ENCODE measurements around the gene KSR1.

The KSR1 gene

DNA sequence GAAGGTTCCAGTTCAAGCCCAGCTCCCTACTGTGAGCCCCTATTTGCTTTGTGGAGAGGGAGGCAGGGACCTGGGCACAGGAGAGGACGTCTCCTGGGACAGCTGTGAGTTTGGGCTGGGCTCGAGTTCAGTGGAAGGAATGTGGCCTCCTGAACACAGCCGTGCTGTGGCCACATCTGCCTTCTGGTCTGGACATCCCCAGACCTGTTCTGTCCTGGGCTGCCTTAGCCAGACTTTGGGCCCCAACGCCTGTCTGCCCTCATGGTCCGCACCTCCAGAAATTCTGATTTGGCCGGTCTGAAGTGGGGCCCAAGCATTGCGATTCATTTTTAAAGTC is 114.3 kb downstream of the KSR1 start:
- H3K4me3 Mint-ChIP-seq, result no peak overlapping the region
- no peaks in the 10 kb centered on the region for H3K9me3 Mint-ChIP-seq
- H3K4me1 Mint-ChIP-seq, result peaks cover 100% of the 10 kb centered on the region
- DNase-seq (no peak), ATAC-seq (no peak)
- peak overlapping the region in 1 of 2 donors; percentile 63 for H3K27ac Mint-ChIP-seq
- H3K27me3 Mint-ChIP-seq, result no peaks in the 10 kb centered on the region

DNA sequence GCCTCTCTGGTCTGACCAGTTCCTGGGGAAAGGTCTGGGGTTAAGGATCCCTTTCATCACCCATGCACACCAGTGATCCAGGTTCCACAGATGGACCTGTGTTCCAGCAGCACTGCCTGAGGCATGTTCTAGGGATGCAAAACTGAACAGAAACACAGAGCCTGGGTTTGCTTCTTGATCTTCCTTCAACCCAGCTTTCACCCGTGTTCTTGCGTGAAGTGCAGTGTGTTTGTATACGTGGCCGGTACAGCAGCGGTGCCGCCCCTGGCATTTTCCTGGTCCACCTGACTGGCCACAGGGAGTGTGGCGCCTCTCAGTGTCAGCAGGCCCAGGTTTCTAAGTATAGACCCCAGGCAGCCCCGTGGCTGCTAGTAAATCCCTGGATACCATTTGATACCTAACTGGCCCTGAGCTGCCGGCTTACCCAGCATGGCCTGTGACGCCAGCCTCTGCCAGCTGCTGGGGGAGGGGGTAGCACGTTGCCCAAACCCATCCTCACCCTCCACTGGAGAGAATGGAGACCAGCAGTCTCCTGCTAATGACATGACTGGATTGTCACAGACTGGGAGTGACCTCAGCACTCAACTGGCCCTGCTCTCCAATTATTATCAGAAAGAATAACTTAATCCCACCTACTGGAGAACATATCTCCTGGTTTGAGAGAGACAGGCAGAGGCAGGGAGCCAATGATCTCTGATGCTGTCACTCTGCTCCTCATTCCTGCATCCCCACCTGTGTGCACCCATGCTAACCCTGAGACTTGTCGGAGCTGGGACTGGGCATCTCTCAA is 115.5 kb downstream of the KSR1 start:
- DNase-seq (no peak), ATAC-seq (no peak)
- peaks cover 100% of the 10 kb centered on the region for H3K4me1 Mint-ChIP-seq
- no peaks in the 10 kb centered on the region for H3K27me3 Mint-ChIP-seq
- peak overlapping the region; percentile 68 to 73 for H3K4me3 Mint-ChIP-seq
- no peaks in the 10 kb centered on the region for H3K9me3 Mint-ChIP-seq
- H3K27ac Mint-ChIP-seq, result peak overlapping the region; percentile 86 to 93

DNA sequence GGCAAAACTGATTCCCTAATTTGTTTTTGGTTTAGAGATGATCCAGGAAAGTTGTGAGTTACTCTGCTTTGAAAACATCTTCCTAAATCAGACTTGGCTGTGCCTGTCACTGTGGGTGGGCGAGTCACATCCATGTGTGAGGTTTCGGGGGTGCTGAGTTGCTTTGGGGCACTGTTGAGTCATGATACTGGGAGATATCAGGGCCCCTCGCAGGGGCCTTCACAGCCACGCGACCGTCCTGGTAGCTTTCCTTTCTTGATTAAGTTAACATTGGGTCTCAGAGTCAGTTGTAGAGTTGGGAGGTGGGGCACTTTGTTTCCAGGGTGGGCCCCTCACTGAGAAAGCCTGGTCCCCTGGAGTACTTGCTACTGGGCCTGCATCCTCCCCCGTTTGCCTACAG is 116.4 kb downstream of the KSR1 start:
- peak overlapping the region; percentile 86 to 93 for H3K27ac Mint-ChIP-seq
- H3K4me1 Mint-ChIP-seq, result peaks cover 100% of the 10 kb centered on the region
- DNase-seq, result peak; percentile 59 to 70
- ATAC-seq, result peak; percentile 84
- no peaks in the 10 kb centered on the region for H3K27me3 Mint-ChIP-seq
- H3K9me3 Mint-ChIP-seq, result no peaks in the 10 kb centered on the region
- peak overlapping the region; percentile 68 to 73 for H3K4me3 Mint-ChIP-seq

DNA sequence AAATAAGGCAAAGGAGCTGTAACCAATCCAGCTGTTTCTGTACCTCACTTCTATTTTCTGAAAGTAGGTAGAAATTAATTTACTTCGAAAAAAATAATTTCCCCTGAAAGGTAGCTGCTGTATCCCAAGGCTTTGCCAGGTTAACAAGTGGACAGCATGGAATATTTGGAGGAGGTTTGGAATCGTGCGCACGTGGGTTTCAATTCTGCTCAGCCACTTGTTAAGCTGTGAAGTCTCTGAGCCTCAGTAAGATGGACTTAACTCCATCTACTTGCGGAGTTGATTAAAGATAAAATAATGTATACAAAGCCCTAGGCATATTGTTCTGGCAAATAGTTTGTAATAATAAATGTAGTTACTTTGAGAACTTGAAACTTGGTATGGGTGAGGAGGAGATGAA is 117.3 kb downstream of the KSR1 start:
- H3K27ac Mint-ChIP-seq, result peak overlapping the region in 1 of 2 donors; percentile 17
- H3K9me3 Mint-ChIP-seq, result no peaks in the 10 kb centered on the region
- peaks cover 100% of the 10 kb centered on the region for H3K4me1 Mint-ChIP-seq
- no peak for ATAC-seq
- DNase-seq, result no peak
- peak overlapping the region in 1 of 2 donors; percentile 5 for H3K4me3 Mint-ChIP-seq
- no peaks in the 10 kb centered on the region for H3K27me3 Mint-ChIP-seq

DNA sequence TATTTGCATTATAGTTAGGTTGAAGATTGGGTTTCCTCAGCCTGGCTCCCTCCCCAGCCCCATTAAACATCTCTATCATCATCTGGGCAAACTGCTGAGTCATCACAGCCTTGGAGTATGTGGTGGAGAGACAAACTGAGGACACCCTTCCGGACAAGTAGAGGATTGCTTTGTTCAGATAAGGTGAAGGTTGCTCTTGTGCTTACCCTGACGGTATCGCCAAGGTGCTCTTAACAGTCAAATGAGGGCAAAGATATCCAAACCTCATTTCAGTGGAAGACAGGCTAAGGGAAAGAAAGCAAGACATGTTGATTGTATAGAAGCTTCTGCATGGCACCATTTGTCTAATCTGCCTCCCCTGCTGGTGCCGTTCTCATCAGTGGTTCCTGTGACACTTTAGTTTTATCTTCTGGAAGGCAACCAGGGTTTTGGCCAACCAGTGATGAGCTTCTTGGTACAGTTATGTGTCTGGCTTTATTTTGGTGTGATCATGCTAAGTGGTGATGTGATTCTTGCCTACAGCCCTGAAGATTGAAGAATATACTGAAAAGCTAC is 117.8 kb downstream of the KSR1 start:
- DNase-seq, result no peak
- peak overlapping the region in 1 of 2 donors; percentile 79 for H3K27ac Mint-ChIP-seq

DNA sequence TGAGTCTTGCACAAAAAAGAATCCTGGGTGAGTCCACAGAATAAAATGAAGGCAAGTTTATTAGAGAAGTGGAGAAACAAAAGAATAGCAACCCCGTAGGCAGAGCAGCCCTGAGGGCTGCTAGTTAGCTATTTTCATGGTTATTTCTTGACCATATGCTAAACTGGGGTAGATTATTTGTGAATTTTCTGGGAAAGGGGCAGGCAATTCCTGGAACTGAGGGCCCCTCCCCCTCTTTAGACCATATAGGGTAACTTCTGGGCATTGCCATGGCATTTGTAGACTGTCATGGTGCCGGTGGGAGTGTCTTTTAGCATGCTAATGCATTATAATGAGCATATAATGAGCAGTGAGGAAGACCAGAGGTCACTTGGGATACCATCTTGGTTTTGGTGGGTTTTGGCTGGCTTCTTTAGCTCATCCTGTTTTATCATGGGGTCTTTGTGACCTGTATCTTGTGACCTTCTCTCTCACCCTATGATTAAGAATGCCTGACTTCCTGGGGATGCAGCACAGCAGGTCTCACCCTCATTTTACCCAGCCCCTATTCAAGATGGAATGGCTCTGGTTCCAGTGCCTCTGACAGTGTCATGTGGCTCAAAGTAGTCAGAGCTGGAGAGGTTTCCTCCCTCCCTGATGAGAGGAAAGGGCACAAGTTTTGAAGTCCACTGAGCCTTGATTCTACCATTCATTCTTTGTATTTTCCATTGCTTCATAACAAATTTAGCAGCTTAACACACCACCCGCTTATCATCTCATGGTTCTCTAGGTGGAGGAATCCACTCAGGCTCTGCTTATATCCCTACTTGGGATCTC is 119.1 kb downstream of the KSR1 start:
- H3K9me3 Mint-ChIP-seq, result no peaks in the 10 kb centered on the region
- ATAC-seq, result no peak
- H3K27ac Mint-ChIP-seq, result peak overlapping the region in 1 of 2 donors; percentile 34
- no peak for DNase-seq
- H3K27me3 Mint-ChIP-seq, result no peaks in the 10 kb centered on the region
- peaks cover 100% of the 10 kb centered on the region for H3K4me1 Mint-ChIP-seq
- H3K4me3 Mint-ChIP-seq, result peak overlapping the region in 1 of 2 donors; percentile 14

More for the DNA sequence above, 117.8 kb downstream of the KSR1 start:
- peak overlapping the region in 1 of 2 donors; percentile 5 for H3K4me3 Mint-ChIP-seq
- H3K27me3 Mint-ChIP-seq, result no peaks in the 10 kb centered on the region
- no peak for ATAC-seq
- H3K4me1 Mint-ChIP-seq, result peaks cover 100% of the 10 kb centered on the region
- no peaks in the 10 kb centered on the region for H3K9me3 Mint-ChIP-seq

DNA sequence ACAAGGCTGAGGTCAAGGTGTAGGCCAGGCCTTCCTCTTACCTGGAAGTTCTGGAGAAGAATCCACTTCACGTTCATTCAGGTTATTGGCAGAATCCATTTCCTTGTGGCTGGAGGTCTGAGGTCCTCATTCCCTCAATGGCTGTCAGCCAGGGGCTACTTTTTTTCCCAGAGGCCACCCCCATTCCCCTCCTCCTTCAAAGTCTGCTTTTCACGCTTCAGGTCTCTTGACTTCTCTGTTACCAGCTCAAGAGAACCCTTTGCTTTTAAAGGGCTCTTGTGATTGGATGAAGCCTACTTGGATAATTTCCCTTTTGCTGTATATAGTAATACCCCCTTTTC is 119.6 kb downstream of the KSR1 start:
- peak overlapping the region in 1 of 2 donors; percentile 22 for H3K27ac Mint-ChIP-seq
- peaks cover 100% of the 10 kb centered on the region for H3K4me1 Mint-ChIP-seq

DNA sequence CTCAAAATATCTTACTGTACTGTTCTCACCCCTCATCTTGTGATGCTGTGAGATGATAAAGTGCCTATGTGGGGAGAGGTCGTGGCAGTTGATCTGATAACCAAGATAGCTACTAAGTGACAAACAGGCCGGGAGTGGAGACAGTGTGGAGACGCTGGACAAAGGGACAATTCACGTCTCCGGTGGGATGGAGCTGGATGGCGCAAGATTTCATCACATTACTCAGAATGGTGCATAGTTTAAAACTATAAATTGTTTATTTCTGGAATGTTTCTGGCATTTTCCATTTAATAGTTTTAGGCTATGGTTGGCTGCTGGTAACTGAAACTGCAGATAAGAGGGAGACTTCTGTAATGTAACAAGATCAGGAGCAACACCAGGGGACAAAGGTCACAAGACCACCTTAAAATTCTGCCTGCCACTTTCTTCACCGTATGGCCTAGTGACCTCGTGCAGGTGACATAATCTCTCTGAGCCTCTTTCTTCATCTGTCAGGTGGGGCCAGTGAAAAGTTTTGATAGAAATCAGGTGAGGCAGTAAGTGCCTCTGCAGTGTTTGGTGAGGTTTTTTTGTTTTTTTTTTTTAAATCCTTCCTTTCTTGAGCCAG is 120.3 kb downstream of the KSR1 start:
- peaks cover 100% of the 10 kb centered on the region for H3K4me1 Mint-ChIP-seq
- ATAC-seq (no peak), DNase-seq (no peak)
- no peaks in the 10 kb centered on the region for H3K27me3 Mint-ChIP-seq
- H3K27ac Mint-ChIP-seq, result peak overlapping the region in 1 of 2 donors; percentile 84
- no peak overlapping the region for H3K4me3 Mint-ChIP-seq
- H3K9me3 Mint-ChIP-seq, result no peaks in the 10 kb centered on the region

More for the DNA sequence above, 119.6 kb downstream of the KSR1 start:
- no peak for DNase-seq
- H3K9me3 Mint-ChIP-seq, result no peaks in the 10 kb centered on the region
- no peak for ATAC-seq
- H3K4me3 Mint-ChIP-seq, result no peak overlapping the region
- H3K27me3 Mint-ChIP-seq, result no peaks in the 10 kb centered on the region

DNA sequence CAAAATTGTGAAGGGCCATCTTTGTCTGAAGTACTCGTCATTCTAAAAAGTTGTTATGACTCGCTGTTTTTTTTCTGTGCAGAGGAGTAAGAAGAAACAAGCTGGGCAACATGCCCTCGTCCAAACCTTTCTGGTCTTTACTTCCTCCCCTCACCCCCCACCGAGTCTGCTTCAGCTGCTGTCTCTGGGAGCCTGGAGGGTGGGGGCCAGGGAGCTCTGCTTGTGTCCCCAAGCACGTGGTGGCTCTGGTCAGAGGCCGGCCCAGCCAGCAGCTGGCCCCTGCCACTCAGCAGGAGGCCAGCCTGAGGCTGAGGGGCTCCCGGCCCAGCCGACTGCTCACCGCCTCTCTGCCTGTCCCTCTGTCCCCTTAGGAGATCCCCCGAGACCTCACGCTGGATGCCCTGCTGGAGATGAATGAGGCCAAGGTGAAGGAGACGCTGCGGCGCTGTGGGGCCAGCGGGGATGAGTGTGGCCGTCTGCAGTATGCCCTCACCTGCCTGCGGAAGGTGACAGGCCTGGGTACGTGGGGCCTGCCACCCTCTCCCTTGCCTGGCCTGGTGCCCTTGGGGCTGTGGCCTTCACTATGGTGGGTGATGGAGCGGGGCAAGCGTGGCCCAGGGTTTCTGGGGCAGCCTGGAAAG is 121.0 kb downstream of the KSR1 start:
- Mint-ChIP-seq H3K9me3 (no peaks in the 10 kb centered on the region), H3K4me3 (no peak overlapping the region), H3K4me1 (peaks cover 99% of the 10 kb centered on the region), H3K27me3 (no peaks in the 10 kb centered on the region), H3K27ac (peak overlapping the region; percentile 22 to 84)
- DNase-seq, result no peak
- no peak for ATAC-seq

DNA sequence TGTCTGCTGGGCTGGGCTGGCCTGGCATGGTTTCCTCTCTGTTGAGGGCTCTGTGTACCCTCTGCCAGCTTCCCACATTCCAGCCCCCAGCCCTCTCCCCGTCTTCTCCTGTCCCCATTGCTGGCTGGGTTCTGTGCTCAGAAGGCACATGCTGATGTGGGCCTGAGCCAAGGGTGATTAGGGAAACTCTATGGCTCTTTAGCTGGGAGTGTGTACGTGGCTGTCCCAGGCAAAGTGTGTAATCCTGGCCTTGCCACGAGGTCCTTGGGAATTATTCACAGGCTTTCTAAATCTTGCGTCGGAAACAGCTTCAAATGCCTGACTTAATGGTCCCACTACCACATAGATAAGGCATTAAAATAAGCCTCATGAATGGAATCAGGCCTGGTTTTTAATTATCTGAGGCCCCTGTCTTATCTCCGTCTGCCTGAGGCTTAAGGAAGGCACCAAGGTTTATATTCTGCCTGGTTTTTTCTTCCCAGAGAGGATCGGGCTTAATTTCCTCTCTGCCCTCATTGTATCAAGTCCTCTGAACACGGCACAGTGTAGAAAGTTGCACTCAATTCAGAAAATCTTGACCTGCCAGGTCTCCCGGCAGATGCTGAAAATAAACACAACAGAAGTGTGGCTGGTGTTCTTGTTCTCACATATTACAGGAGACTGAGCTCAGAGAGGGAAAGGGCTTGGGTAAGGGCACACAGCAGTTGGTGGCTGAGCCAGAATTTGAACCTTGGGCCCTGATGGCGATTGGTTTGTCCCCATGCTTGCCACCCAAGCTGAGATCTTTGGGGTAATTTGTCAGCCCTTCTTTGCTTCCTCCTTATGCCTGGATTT is 121.9 kb downstream of the KSR1 start:
- Mint-ChIP-seq H3K4me1 (peaks cover 91% of the 10 kb centered on the region), H3K9me3 (no peaks in the 10 kb centered on the region), H3K27ac (peak overlapping the region; percentile 86 to 94), H3K27me3 (no peaks in the 10 kb centered on the region), H3K4me3 (peak overlapping the region; percentile 73 to 77)
- no peak for DNase-seq
- peak; percentile 1 for ATAC-seq

DNA sequence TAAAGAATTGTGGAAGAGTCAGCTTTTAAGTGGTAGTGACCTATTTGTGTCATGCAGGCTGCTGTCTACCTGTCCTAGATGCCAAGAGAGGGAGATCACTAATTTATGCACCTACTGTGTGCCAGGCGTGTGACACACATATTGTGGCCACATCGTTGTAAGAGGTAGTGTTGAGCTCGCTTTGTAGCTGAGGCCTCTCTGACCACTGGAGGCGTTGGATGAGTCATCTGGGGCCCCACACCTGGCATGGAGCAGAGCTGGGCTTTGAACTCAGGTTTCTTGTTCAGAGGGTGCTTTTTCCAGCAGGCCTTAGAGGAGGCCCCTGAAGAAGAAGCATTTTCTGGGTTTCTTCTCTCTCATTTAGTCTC is 122.5 kb downstream of the KSR1 start:
- Mint-ChIP-seq H3K4me1 (peaks cover 85% of the 10 kb centered on the region), H3K4me3 (peak overlapping the region; percentile 73 to 77), H3K27ac (peak overlapping the region; percentile 94 to 98), H3K9me3 (no peaks in the 10 kb centered on the region), H3K27me3 (no peaks in the 10 kb centered on the region)
- ATAC-seq (peak; percentile 93), DNase-seq (peak; percentile 73 to 89)

DNA sequence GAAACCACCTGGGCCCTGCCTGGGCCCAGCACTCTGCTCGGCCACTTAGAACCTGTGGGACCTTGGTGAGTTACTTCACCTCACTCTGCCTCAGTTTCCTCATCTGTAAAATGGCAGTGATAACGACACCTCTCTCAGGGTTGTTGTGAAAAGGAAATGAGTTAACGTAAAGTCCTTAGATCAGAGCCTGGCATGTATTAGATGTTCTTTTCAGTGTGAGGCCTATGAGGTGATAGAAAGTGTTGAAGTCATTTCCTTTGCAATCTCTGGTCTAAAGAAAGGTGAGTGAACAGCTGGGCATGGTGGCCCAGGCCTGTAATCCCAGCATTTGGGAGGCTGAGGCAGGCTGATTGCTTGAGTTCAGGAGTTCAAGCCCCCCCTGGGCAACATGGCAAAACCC is 123.1 kb downstream of the KSR1 start:
- Mint-ChIP-seq H3K4me3 (peak overlapping the region; percentile 73 to 77), H3K27me3 (no peaks in the 10 kb centered on the region), H3K9me3 (no peaks in the 10 kb centered on the region), H3K27ac (peak overlapping the region; percentile 94 to 98), H3K4me1 (peaks cover 79% of the 10 kb centered on the region)
- ATAC-seq, result peak; percentile 71
- peak in 1 of 2 donors; percentile 34 for DNase-seq

DNA sequence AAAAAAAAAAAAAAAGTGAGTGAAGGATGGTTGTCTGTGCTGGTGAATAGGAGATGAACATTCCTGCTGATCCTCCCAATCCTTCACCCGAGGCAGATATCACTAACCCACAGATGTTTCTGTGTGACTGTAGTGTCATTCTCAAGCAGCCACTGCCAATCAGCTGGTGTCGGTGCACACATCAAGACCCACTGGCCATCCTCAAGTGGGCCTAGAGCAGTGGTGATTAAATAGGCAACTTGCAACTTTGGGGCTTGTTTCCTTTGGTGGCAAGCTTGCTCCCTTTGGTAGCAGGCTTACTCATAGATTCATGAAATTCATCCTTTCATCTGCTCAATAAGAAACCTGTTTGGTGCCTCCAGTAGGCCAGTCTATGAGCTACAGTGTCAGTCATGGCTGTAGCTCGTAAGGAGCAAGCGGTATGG is 123.7 kb downstream of the KSR1 start:
- H3K27ac Mint-ChIP-seq, result peak overlapping the region; percentile 88 to 92

DNA sequence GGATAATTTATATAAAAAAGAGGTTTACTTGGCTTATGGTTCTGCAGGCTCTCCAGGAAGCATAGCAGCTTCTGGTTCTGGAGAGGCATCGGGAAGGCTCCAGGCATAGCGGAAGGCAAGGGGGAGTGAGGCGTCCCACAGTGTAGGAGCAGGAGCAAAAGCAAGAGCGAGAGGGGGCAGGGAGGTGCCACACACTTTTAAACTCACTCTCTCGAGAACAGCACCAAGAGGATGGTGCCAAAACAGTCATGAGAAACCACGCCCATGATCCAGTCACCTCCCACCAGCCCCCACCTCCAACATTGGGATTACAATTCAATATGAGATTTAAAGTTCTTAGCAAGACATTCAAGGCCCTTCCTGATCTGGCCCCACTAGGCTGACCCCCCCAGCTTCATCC is 124.8 kb downstream of the KSR1 start:
- H3K4me3 Mint-ChIP-seq, result no peak overlapping the region
- H3K4me1 Mint-ChIP-seq, result peaks cover 62% of the 10 kb centered on the region
- H3K27ac Mint-ChIP-seq, result peak overlapping the region; percentile 28 to 76

More for the DNA sequence above, 123.7 kb downstream of the KSR1 start:
- H3K9me3 Mint-ChIP-seq, result no peaks in the 10 kb centered on the region
- peak in 1 of 2 donors; percentile 59 for DNase-seq
- peak overlapping the region; percentile 62 to 69 for H3K4me3 Mint-ChIP-seq
- H3K27me3 Mint-ChIP-seq, result no peaks in the 10 kb centered on the region
- peak; percentile 58 for ATAC-seq
- H3K4me1 Mint-ChIP-seq, result peaks cover 73% of the 10 kb centered on the region

More for the DNA sequence above, 124.8 kb downstream of the KSR1 start:
- ATAC-seq (no peak), DNase-seq (no peak)
- Mint-ChIP-seq H3K27me3 (no peaks in the 10 kb centered on the region), H3K9me3 (no peaks in the 10 kb centered on the region)
